UCSD-AML1 (cell line): Measurements from ENCODE around the gene BLNK.
"Not testable (repeated sequence)": the region's sequence is repeated elsewhere in the genome, so short reads cannot be mapped to it uniquely, and the experiment has no call there.

Experiments used
- DNase-seq: peaks from one replicate; lab custom pipeline; 2025; ENCODE audit not compliant: unreplicated experiment; lab: John Stamatoyannopoulos, UW

Gene BLNK

GRCh38 chr10:96229568-96230030 is 41.8 kb downstream of the BLNK start:
- peak; percentile 84 for DNase-seq

- no peak for DNase-seq
Observed at GRCh38 chr10:96228408-96228994, 42.9 kb downstream of the BLNK start.

- DNase-seq, result no peak
Observed at GRCh38 chr10:96227206-96227605, 44.2 kb downstream of the BLNK start.

- no peak for DNase-seq
Observed at GRCh38 chr10:96225119-96225518, 46.2 kb downstream of the BLNK start.

- no peak for DNase-seq
Observed at GRCh38 chr10:96222908-96223307, 48.5 kb downstream of the BLNK start.

- DNase-seq, result no peak
Observed at GRCh38 chr10:96222441-96222840, 48.9 kb downstream of the BLNK start.

- no peak for DNase-seq
Observed at GRCh38 chr10:96218826-96219225, 52.5 kb downstream of the BLNK start.

- no peak for DNase-seq
Observed at GRCh38 chr10:96217711-96218110, 53.7 kb downstream of the BLNK start.

GRCh38 chr10:96216775-96217174 is 54.6 kb downstream of the BLNK start:
- no peak for DNase-seq

- DNase-seq, result no peak
Observed at GRCh38 chr10:96212911-96213310, 58.5 kb downstream of the BLNK start.

GRCh38 chr10:96211764-96212163 is 59.6 kb downstream of the BLNK start:
- no peak for DNase-seq

GRCh38 chr10:96208946-96209345 is 62.4 kb downstream of the BLNK start:
- DNase-seq, result no peak

- DNase-seq, result no peak
Observed at GRCh38 chr10:96208271-96208670, 63.1 kb downstream of the BLNK start.

- no peak for DNase-seq
Observed at GRCh38 chr10:96205580-96205979, 65.8 kb downstream of the BLNK start.

- DNase-seq, result no peak
Observed at GRCh38 chr10:96201525-96201924, 69.8 kb downstream of the BLNK start.

GRCh38 chr10:96189505-96189904 is 81.9 kb downstream of the BLNK start:
- not testable (repeated sequence) for DNase-seq

GRCh38 chr10:96188916-96189315 is 82.5 kb downstream of the BLNK start:
- no peak for DNase-seq

GRCh38 chr10:96188421-96188820 is 82.9 kb downstream of the BLNK start:
- no peak for DNase-seq

- no peak for DNase-seq
Observed at GRCh38 chr10:96176985-96177384, 94.4 kb downstream of the BLNK start.

- no peak for DNase-seq
Observed at GRCh38 chr10:96172666-96173065, 98.7 kb downstream of the BLNK start.

GRCh38 chr10:96170230-96170629 is 101.1 kb downstream of the BLNK start:
- DNase-seq, result no peak

GRCh38 chr10:96168546-96168945 is 102.8 kb downstream of the BLNK start:
- no peak for DNase-seq

GRCh38 chr10:96165726-96166125 is 105.6 kb downstream of the BLNK start:
- DNase-seq, result no peak
